ENCODE data around the gene VN1R5. TPM values are rescaled to one million over a fixed set of nuclear protein-coding genes. Genes with fewer than 3 reads are reported as not detected.

VN1R5 gene
- total and polyA plus RNA-seq, 11 donors = not detected

DNA sequence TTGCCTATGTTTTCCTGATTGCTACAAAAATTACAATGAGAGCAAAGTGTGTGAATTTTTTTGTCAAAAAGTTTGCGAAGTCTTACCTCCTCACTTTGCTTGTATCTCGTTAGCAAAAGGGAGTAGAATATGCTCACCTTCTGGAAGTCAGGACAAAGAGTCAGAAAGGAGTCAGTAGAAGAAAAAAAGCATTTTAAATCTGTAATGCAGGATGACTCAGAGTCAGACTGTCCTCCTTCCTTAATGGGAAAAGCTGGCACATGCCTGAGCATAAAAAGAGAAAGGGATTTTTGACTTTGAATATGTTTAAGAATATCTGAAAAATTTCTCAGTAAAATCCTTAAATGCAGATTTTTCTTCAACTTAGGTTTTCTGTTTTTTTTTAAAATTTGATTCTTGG lies 14.2 kb upstream of the VN1R5 start:
- TF ChIP-seq, protein P1, sequence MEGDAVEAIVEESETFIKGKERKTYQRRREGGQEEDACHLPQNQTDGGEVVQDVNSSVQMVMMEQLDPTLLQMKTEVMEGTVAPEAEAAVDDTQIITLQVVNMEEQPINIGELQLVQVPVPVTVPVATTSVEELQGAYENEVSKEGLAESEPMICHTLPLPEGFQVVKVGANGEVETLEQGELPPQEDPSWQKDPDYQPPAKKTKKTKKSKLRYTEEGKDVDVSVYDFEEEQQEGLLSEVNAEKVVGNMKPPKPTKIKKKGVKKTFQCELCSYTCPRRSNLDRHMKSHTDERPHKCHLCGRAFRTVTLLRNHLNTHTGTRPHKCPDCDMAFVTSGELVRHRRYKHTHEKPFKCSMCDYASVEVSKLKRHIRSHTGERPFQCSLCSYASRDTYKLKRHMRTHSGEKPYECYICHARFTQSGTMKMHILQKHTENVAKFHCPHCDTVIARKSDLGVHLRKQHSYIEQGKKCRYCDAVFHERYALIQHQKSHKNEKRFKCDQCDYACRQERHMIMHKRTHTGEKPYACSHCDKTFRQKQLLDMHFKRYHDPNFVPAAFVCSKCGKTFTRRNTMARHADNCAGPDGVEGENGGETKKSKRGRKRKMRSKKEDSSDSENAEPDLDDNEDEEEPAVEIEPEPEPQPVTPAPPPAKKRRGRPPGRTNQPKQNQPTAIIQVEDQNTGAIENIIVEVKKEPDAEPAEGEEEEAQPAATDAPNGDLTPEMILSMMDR (IDR thresholded peaks at IDR 0.05) = no peak
- no peak for TF ChIP-seq POLR2A (IDR thresholded peaks at IDR 0.05)
- Histone ChIP-seq H3K9me3 (peaks cover 0 to 16% (median 5%) of the 10 kb centered on the region in 12 donors), H3K27ac (no peak overlapping the region), H3K36me3 (no peaks in the 10 kb centered on the region), H3K27me3 (no peaks in the 10 kb centered on the region), H3K4me3 (no peak overlapping the region), H3K4me1 (no peaks in the 10 kb centered on the region)
- DNase-seq (no peak), ATAC-seq (no peak)
- 64 to 74% (median 69%) methylated on average over 2 of the region's 2 CpGs for WGBS, 4 donors
- intact Hi-C loops (cut with DNase I) = no loop called here

- Histone ChIP-seq H3K9me3 (peaks cover 0 to 32% (median 9%) of the 10 kb centered on the region in 12 donors), H3K36me3 (no peaks in the 10 kb centered on the region), H3K27ac (no peak overlapping the region), H3K4me3 (no peak overlapping the region), H3K4me1 (no peaks in the 10 kb centered on the region), H3K27me3 (no peaks in the 10 kb centered on the region)
- TF ChIP-seq, protein P1 (IDR thresholded peaks at IDR 0.05) = no peak
- no peak for TF ChIP-seq POLR2A (IDR thresholded peaks at IDR 0.05)
- intact Hi-C loops (cut with DNase I) = no loop called here
- ATAC-seq = no peak
- 81 to 85% (median 84%) methylated on average over 12 of the region's 12 CpGs for WGBS, 4 donors
- no peak for DNase-seq
Measured at GRCh38 chr1:247243524-247244137, 12.2 kb upstream of the VN1R5 start.

DNA sequence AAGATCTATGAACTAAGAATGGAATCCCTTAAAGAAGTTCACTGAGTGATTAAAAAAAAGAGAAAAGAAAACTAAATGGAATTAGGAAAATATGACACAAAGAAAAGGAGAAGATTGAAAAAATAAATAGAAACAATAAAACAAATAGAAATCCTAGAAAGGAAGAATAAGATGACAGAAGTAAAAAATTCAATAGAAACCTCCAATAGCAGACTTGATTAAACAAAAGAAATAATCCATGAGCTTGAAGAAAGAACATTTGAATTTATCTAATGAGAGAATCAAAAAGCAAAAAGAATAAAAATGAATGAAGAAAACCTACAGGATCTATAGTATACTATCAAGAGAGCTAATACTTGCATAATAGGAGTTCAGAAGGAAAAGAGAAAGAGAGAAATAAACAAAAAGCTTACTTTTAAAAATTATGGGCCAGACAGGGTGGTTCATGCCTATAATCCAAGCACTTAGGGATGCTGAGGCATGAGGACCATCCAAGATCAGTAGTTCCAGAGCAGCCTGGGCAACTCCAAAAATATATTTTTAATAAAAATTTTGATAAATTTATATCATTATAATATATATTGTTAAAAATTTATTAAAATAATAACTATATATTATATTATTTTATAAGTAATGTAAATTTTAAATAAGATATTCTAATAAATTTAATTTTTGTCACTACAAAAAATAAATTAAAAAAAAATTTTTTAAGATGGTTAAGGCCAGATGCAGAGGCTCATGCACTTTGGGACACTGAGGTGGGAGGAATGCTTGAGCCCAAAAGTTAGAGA lies 9.4 kb upstream of the VN1R5 start:
- no peaks in the 10 kb centered on the region for H3K4me1 ChIP-seq
- ATAC-seq (no peak), DNase-seq (no peak)
- H3K9me3 ChIP-seq = peaks cover 0 to 40% (median 9%) of the 10 kb centered on the region in 12 donors
- intact Hi-C loops (cut with DNase I) = no loop called here
- TF ChIP-seq, protein P1 (IDR thresholded peaks at IDR 0.05) = no peak
- no peak for TF ChIP-seq POLR2A (IDR thresholded peaks at IDR 0.05)
- H3K4me3 ChIP-seq = no peak overlapping the region
- H3K36me3 ChIP-seq = no peaks in the 10 kb centered on the region
- H3K27ac ChIP-seq = no peak overlapping the region
- no peaks in the 10 kb centered on the region for H3K27me3 ChIP-seq

DNA sequence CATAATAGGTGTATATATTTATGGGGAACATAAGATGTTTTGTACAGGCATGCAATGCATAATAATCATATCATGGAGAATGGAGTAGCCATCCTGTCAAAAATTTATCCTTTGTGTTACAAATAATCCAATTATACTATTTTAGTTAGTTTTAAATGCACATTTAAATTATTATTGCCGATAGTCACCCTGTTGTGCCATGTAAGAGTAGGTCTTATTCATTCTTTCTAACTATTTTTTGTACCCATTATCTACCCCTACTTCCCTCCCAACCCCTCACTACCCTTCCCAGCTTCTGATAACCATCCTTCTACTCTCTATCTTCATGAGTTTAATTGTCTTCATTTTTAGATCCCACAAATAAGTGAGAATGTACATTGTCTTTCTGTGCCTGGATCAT lies 8.3 kb upstream of the VN1R5 start:
- H3K4me3 ChIP-seq = no peak overlapping the region
- intact Hi-C loops (cut with DNase I) = no loop called here
- WGBS, 4 donors = 84 to 99% (median 92%) methylated on average over 1 of the region's 1 CpG
- H3K27ac ChIP-seq = no peak overlapping the region
- TF ChIP-seq POLR2A (IDR thresholded peaks at IDR 0.05) = no peak
- TF ChIP-seq, protein P1 (IDR thresholded peaks at IDR 0.05) = no peak
- ATAC-seq (no peak), DNase-seq (no peak)
- H3K36me3 ChIP-seq = no peaks in the 10 kb centered on the region
- H3K27me3 ChIP-seq = no peaks in the 10 kb centered on the region
- H3K9me3 ChIP-seq = peaks cover 0 to 40% (median 9%) of the 10 kb centered on the region in 12 donors
- H3K4me1 ChIP-seq = no peaks in the 10 kb centered on the region
